Loucy (cell line): ENCODE results near the gene RBM48.

Experiments
- EZH2phosphoT487 ChIP-seq: fragments of 200-600 bp; IDR thresholded peaks from 2 replicates; pipeline ENCODE4 v1.6.1; 2018; ENCODE audit warnings: antibody characterized with exemption, mild to moderate bottlenecking, moderate library complexity, borderline replicate concordance
- TF ChIP-seq, protein P1 (sequence below): fragments of 200-600 bp; sonication (generic); conservative IDR thresholded peaks from 2 replicates; pipeline ENCODE4 v1.5.1; 2014; ENCODE audit warnings: mild to moderate bottlenecking, antibody characterized with exemption, low read length

DNA sequence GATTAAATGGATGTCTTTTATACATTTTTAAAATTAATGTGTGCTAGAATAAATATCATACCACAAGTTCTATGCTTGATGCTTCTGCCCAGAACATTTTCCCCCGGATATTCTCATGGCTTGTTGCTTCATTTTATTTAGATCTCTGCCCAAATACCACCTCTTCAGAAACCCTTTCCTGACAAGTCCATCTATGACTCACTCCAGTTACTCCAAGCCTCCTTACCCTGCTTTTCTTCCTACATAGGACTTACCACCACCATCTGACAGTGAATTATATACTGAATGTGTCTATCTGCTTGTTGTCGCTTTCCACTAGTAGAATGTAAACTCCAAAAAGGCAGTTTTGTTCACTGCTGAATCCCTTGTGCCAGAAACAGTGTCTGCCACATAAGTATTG, 31.7 kb upstream of the RBM48 start:
- TF ChIP-seq, protein P1, sequence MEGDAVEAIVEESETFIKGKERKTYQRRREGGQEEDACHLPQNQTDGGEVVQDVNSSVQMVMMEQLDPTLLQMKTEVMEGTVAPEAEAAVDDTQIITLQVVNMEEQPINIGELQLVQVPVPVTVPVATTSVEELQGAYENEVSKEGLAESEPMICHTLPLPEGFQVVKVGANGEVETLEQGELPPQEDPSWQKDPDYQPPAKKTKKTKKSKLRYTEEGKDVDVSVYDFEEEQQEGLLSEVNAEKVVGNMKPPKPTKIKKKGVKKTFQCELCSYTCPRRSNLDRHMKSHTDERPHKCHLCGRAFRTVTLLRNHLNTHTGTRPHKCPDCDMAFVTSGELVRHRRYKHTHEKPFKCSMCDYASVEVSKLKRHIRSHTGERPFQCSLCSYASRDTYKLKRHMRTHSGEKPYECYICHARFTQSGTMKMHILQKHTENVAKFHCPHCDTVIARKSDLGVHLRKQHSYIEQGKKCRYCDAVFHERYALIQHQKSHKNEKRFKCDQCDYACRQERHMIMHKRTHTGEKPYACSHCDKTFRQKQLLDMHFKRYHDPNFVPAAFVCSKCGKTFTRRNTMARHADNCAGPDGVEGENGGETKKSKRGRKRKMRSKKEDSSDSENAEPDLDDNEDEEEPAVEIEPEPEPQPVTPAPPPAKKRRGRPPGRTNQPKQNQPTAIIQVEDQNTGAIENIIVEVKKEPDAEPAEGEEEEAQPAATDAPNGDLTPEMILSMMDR: no peak
- TF ChIP-seq EZH2phosphoT487: no peak
